PC-9 (cell line): ENCODE results near the gene TRAPPC12. TPM values are rescaled to one million over a fixed set of nuclear protein-coding genes. Genes with fewer than 3 reads are reported as not detected.

Experiments
- BruUV-seq: library from RNA; stranded (reverse); fragments of 400-500 nt; replicated peaks from 2 replicates; lab custom pipeline; 2021; lab: Mats Ljungman, UMichigan
- CTCF ChIA-PET: fragments of 300-600 bp; sonication (Branson Sonifier 250); formaldehyde crosslinking; loops from one replicate; lab custom pipeline; 2022; ENCODE audit warnings: antibody characterized with exemption; lab: Charles Lee
- POLR2A ChIA-PET: fragments of 300-600 bp; sonication (Branson Sonifier 250); formaldehyde crosslinking; loops from one replicate; lab custom pipeline; 2022; ENCODE audit warnings: antibody characterized with exemption; ENCODE audit not compliant: unreplicated experiment; lab: Charles Lee
- DNase-seq, 2 experiments: peaks; one replicate each; pipeline versions ENCODE4 v3.0.0 to v3.0.0-alpha.2; 2015 to 2022; ENCODE audit warnings: mixed read lengths in 1 of 2
- H2AFZ ChIP-seq: fragments of 200-600 bp; sonication (generic); 2 replicates; pipeline ENCODE4 v1.8.1; 2017; ENCODE audit warnings: antibody characterized with exemption
- H3F3A ChIP-seq: fragments of 200-600 bp; sonication (generic); 2 replicates; pipeline ENCODE4 v1.8.1; 2017; ENCODE audit warnings: antibody characterized with exemption, mild to moderate bottlenecking, low read depth; ENCODE audit not compliant: insufficient read depth
- H3K27ac ChIP-seq: fragments of 200-600 bp; sonication (generic); 2 replicates; pipeline ENCODE4 v1.6.1; 2016; ENCODE audit warnings: mixed run types
- H3K27me3 ChIP-seq: fragments of 200-600 bp; sonication (generic); 2 replicates; pipeline ENCODE4 v1.6.1; 2016; ENCODE audit warnings: low read depth, mixed run types; ENCODE audit not compliant: insufficient read depth
- H3K36me3 ChIP-seq: fragments of 200-600 bp; sonication (generic); 2 replicates; pipeline ENCODE4 v1.6.1; 2016; ENCODE audit warnings: low read depth, mixed run types
- H3K4me1 ChIP-seq: fragments of 200-600 bp; sonication (generic); replicated peaks from 2 replicates; pipeline ENCODE4 v1.6.1; 2016; ENCODE audit warnings: mixed run types; ENCODE audit not compliant: insufficient read depth
- H3K4me2 ChIP-seq: fragments of 200-600 bp; sonication (generic); 2 replicates; pipeline ENCODE4 v1.6.1; 2017; ENCODE audit warnings: mixed run types
- H3K4me3 ChIP-seq: fragments of 200-600 bp; sonication (generic); 2 replicates; pipeline ENCODE4 v1.6.1; 2016; ENCODE audit warnings: mixed run types
- H3K79me2 ChIP-seq: fragments of 200-600 bp; sonication (generic); 2 replicates; pipeline ENCODE4 v1.6.1; 2017; ENCODE audit warnings: low read depth, mixed run types
- H3K9me2 ChIP-seq: fragments of 200-600 bp; sonication (generic); 2 replicates; pipeline ENCODE4 v1.8.1; 2017; ENCODE audit warnings: mild to moderate bottlenecking; ENCODE audit not compliant: insufficient read depth
- H3K9me3 ChIP-seq: fragments of 200-600 bp; sonication (generic); 2 replicates; pipeline ENCODE4 v1.8.1; 2016; ENCODE audit warnings: low read depth; ENCODE audit not compliant: insufficient read depth
- H4K20me1 ChIP-seq: fragments of 200-600 bp; sonication (generic); 2 replicates; pipeline ENCODE4 v1.8.1; 2017; ENCODE audit not compliant: insufficient read depth
- EZH2 ChIP-seq: fragments of 200-600 bp; sonication (generic); IDR thresholded peaks from 2 replicates; pipeline ENCODE4 v1.8.0; 2017; ENCODE audit warnings: antibody characterized with exemption, low read depth
- intact Hi-C: fragments of 100-400 bp; cut with micrococcal nuclease; formaldehyde crosslinking; loops from one replicate; pipeline ENCODE4 v1.10.0; 2022; ENCODE audit not compliant: unreplicated experiment
- total RNA-seq: library from RNA; stranded (reverse); gene quantifications from 2 replicates; pipeline ENCODE4 v1.2.3, GENCODE V29; 2021
- TF ChIP-seq, protein P1 (sequence below): fragments of 200-600 bp; sonication (generic); conservative IDR thresholded peaks from 2 replicates; pipeline ENCODE4 v1.6.1; 2017; ENCODE audit warnings: mixed run types, antibody characterized with exemption, mild to moderate bottlenecking, moderate library complexity

Gene TRAPPC12
- total RNA-seq, 1 experiment from 2014 or later, result 69.3 TPM

GRCh38 chr2:3459185-3460015 lies 79.9 kb downstream of the TRAPPC12 start:
- Histone ChIP-seq H3K4me2 (no peak overlapping the region), H3K27ac (no peak overlapping the region), H3K9me2 (no peaks in the 10 kb centered on the region), H3K36me3 (no peaks in the 10 kb centered on the region), H3K4me3 (no peak overlapping the region), H2AFZ (no peak overlapping the region), H3K9me3 (no peaks in the 10 kb centered on the region), H3F3A (peaks cover 3% of the 10 kb centered on the region; the same call in 1 of the 2 replicates), H4K20me1 (peaks cover 10% of the 10 kb centered on the region; the same call in 1 of the 2 replicates), H3K27me3 (no peaks in the 10 kb centered on the region), H3K4me1 (no peaks in the 10 kb centered on the region), H3K79me2 (no peaks in the 10 kb centered on the region)
- BruUV-seq, result no TSS peak
- ChIA-PET CTCF (no interaction called here), POLR2A (no interaction called here)
- intact Hi-C loops, result no loop called here
- no peak for DNase-seq
- TF ChIP-seq, protein P1, sequence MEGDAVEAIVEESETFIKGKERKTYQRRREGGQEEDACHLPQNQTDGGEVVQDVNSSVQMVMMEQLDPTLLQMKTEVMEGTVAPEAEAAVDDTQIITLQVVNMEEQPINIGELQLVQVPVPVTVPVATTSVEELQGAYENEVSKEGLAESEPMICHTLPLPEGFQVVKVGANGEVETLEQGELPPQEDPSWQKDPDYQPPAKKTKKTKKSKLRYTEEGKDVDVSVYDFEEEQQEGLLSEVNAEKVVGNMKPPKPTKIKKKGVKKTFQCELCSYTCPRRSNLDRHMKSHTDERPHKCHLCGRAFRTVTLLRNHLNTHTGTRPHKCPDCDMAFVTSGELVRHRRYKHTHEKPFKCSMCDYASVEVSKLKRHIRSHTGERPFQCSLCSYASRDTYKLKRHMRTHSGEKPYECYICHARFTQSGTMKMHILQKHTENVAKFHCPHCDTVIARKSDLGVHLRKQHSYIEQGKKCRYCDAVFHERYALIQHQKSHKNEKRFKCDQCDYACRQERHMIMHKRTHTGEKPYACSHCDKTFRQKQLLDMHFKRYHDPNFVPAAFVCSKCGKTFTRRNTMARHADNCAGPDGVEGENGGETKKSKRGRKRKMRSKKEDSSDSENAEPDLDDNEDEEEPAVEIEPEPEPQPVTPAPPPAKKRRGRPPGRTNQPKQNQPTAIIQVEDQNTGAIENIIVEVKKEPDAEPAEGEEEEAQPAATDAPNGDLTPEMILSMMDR, result no peak
- no peak for TF ChIP-seq EZH2

DNA sequence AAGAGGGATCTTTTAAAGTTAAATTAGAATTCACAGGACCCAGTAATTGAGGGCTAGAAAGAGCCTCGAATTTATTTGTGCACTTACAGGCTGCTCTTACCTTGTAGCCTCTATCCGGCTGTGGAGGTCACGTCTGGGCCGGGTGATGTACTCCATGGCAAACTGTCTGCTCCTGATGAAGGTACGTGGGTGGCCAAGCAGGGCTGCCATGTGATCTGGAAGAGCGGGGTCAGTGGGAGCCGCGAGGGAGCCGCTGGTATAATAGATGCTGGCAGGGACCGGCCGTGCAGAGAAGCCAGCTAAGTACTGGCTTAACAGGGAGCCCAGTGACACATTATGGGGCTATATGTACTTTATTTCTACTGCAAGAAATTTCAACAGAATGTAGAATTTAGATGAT lies 80.7 kb downstream of the TRAPPC12 start:
- Histone ChIP-seq H3K4me3 (no peak overlapping the region), H3F3A (peaks cover 9% of the 10 kb centered on the region; the same call in 1 of the 2 replicates), H3K9me2 (no peaks in the 10 kb centered on the region), H3K27me3 (no peaks in the 10 kb centered on the region), H4K20me1 (peaks cover 10% of the 10 kb centered on the region; the same call in 1 of the 2 replicates), H3K27ac (no peak overlapping the region), H3K4me1 (peaks cover 4% of the 10 kb centered on the region; the same call in 1 of the 2 replicates), H2AFZ (no peak overlapping the region), H3K36me3 (no peaks in the 10 kb centered on the region), H3K79me2 (no peaks in the 10 kb centered on the region), H3K9me3 (no peaks in the 10 kb centered on the region), H3K4me2 (no peak overlapping the region)
- TF ChIP-seq, protein P1, result no peak
- no peak for TF ChIP-seq EZH2
- intact Hi-C loops, result no loop called here
- BruUV-seq, result no TSS peak
- no peak for DNase-seq
- ChIA-PET CTCF (no interaction called here), POLR2A (no interaction called here)

DNA sequence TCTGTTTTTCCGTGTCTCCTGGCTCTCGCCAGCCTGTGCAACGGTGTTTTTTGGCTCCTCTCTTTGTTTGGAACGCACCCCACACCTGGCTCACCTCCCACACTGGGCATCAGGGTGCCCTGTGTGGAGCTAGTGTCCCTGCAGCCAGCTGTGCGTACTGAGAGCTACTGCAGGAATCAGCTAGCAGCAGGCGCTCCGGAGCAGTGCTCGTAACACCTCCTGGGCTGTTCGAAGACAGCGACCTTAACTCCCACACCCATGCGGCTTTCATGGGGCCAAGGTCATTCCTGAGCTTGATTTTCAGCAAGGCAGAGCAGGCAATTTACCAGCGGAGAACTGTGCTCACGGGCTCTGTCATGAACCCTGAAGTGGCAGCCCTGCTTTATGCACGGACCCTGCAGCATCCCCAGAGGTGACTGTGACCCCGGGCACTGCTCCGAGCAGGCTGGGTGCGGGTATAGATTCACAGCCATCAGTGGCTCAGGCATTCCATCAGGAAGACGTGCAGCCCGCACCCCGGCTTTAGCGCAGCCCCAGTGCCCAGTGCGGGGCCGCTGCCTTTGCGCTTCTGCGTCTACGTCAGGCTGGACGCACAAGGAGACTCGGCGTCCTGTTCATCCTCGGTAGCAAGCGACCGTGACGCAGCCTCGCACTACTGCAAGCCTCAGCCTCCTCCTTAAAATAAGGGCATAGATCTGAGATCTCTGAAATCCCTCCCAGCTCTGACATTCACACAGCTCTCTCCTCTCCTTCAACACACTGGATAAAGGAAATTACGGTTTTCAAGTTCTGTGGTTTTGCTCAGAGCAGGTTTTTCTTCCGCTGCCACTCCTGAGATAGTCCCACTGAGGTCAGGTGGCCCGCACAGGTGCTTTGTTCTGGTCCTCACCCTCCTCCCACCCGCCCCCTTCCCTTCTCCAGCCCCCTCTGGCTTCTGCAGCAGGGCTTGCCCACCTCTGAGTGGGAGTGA lies 81.6 kb downstream of the TRAPPC12 start:
- no TSS peak for BruUV-seq
- CTCF ChIA-PET, result interaction anchor here (1.0 kb wide), 1 partner anchor 66 kb away, joined by 8 read pairs; no protein-coding TSS in a partner anchor
- no peaks in the 10 kb centered on the region for H3K36me3 ChIP-seq

More for the DNA sequence above, 81.6 kb downstream of the TRAPPC12 start:
- no peaks in the 10 kb centered on the region for H3K9me2 ChIP-seq
- intact Hi-C loops, result no loop called here
- H3K4me2 ChIP-seq, result no peak overlapping the region
- peaks cover 13% of the 10 kb centered on the region for H3K4me1 ChIP-seq
- peaks cover 10% of the 10 kb centered on the region; the same call in 1 of the 2 replicates for H4K20me1 ChIP-seq
- no peaks in the 10 kb centered on the region for H3K79me2 ChIP-seq
- no peak overlapping the region for H3K27ac ChIP-seq
- POLR2A ChIA-PET, result no interaction called here
- H2AFZ ChIP-seq, result no peak overlapping the region
- TF ChIP-seq EZH2, result no peak
- TF ChIP-seq, protein P1, result no peak
- H3K9me3 ChIP-seq, result no peaks in the 10 kb centered on the region
- no peak overlapping the region for H3K4me3 ChIP-seq
- H3K27me3 ChIP-seq, result no peaks in the 10 kb centered on the region
- DNase-seq, result no peak
- peaks cover 15% of the 10 kb centered on the region; the same call in 1 of the 2 replicates for H3F3A ChIP-seq
